Breast epithelium (tissue), 3 donors: ENCODE results near the gene DNASE1L3.

ENCODE experiments used
- CTCF ChIP-seq, 3 donors: fragments of 450-650 bp; IDR thresholded peaks; one replicate each; pipeline ENCODE4 v1.5.1; 2016 to 2017; ENCODE audit warnings: antibody characterized with exemption in 3 of 3, mild to moderate bottlenecking in 3 of 3, moderate library complexity in 3 of 3
- POLR2A ChIP-seq: fragments of 450-650 bp; IDR thresholded peaks from one replicate; pipeline ENCODE4 v1.6.1; 2016; ENCODE audit warnings: antibody characterized with exemption, mild to moderate bottlenecking, moderate library complexity
- POLR2AphosphoS5 ChIP-seq, 3 donors: sonication (generic); formaldehyde crosslinking; IDR thresholded peaks; one replicate each; pipeline ENCODE4 v1.6.1; 2017; ENCODE audit warnings: antibody characterized with exemption in 3 of 3

- no peak for TF ChIP-seq POLR2AphosphoS5 (IDR thresholded peaks at IDR 0.05)
- no peak for TF ChIP-seq CTCF (IDR thresholded peaks at IDR 0.05)
- TF ChIP-seq POLR2A, result no peak
Measured at GRCh38 chr3:58150130-58150809, 60.5 kb downstream of the DNASE1L3 start.
